GM12891 (cell line): Measurements from ENCODE around the gene ADA.

ENCODE experiments used
- POLR2A ChIP-seq: IDR thresholded peaks from 2 replicates; pipeline ENCODE4 v1.6.1; 2011; ENCODE audit warnings: low read depth, low read length, control low read depth
- POLR2AphosphoS5 ChIP-seq: IDR thresholded peaks from 2 replicates; pipeline ENCODE4 v1.6.1; 2011; ENCODE audit warnings: low read depth, low read length, control low read depth

- TF ChIP-seq POLR2A (no peak), POLR2AphosphoS5 (no peak)
These were observed 140 bp downstream of the ADA start for GRCh38 chr20:44651434-44651683.
